Measurements from ENCODE around the gene KIR2DL4. TPM values are rescaled to one million over a fixed set of nuclear protein-coding genes. Genes with fewer than 3 reads are reported as not detected.
"Not testable (repeated sequence)": the region's sequence is repeated elsewhere in the genome, so short reads cannot be mapped to it uniquely, and the experiment has no call there.

KIR2DL4 gene
- total RNA-seq, 3 donors from 2014 or later (not counting 1 experiment from before 2014, with no cell fraction given): 7.1 to 14.5 (median 7.3) TPM

DNA sequence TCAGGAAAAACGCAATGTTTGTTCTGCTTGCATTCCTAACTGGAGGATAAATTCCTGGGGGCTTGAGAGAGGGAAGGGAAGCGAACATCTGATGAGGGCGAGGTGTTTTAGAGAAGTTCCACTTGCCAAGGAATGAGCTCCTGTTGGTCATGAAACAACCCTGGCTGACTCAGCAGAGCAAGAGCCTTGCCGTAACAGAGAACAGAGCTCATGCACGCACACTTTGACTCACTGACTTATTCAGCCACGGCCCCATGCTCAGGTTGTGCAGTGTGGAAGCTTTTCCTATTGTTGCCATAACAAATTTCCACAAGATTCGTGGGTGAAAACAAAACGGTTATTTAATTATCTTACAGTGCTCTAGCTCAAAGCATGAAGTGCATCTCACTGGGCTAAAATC is 39.8 kb downstream of the KIR2DL4 start:
- H3K27me3 ChIP-seq (ENCODE audit: control insufficient read depth, insufficient read depth, low read length); H3K9me3 Mint-ChIP-seq; H3K36me3 ChIP-seq (ENCODE audit: control insufficient read depth, insufficient read depth, low read length); DNase-seq; H3K9me3 ChIP-seq (ENCODE audit: control insufficient read depth, insufficient read depth, low read length); H3K4me3 ChIP-seq (ENCODE audit: low read length); H3K27ac Mint-ChIP-seq; intact Hi-C loops (cut with micrococcal nuclease); H3K4me3 Mint-ChIP-seq; H3K4me1 ChIP-seq (ENCODE audit: control insufficient read depth, insufficient read depth, low read length); H3K36me3 Mint-ChIP-seq; H3K27ac ChIP-seq (ENCODE audit: low read length); ATAC-seq: not testable (repeated sequence)
- Mint-ChIP-seq H3K4me1 (peaks cover 10 to 12% of the 10 kb centered on the region in 2 donors), H3K27me3 (ENCODE audit: low read depth in 2 of 2) (peaks cover 3 to 12% of the 10 kb centered on the region in 2 donors)
- WGBS (ENCODE audit: insufficient coverage): 81% methylated on average over 7 of the region's 8 CpGs

DNA sequence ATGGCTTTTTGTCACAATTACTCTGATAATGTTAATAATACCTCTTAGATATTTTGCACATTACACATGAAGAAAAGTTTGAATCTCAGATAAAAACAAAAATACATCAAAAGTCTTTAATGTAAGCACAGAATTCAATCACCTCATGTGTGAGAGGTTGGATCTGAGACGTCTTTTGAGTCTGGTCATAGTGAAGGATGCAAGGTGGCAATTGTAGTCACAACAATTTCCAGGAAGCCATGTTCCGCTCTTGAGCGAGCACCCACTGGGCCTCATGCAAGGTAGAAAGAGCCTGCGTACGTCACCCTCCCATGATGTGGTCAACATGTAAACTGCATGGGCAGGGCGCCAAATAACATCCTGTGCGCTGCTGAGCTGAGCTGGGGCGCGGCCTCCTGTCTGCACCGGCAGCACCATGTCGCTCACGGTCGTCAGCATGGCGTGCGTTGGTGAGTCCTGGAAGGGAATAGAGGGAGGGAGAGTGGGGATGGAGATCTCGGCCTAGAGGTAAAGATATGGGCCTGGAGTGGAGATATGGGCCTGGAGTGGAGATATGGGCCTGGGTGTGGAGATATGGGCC is 46.7 kb downstream of the KIR2DL4 start, which contains the start of gene KIR3DL2:
KIR3DL2 (plus strand) TSS at position 383 of the 580 bp plus-strand sequence; CDS start at position 416, 33 bp downstream.
- peak within 1 kb of the TSS; percentile 86 for H3K27ac ChIP-seq (ENCODE audit: low read length)
- Mint-ChIP-seq H3K27me3 (ENCODE audit: low read depth in 2 of 2) (peaks cover 3 to 13% of the 10 kb centered on the region in 2 donors), H3K27ac (peak within 1 kb of the TSS; percentile 80 to 98), H3K4me1 (peaks cover 32 to 48% of the 10 kb centered on the region in 2 donors), H3K36me3 (peaks cover 10% of the 10 kb centered on the region), H3K4me3 (peak within 1 kb of the TSS; percentile 79)
- H3K9me3 Mint-ChIP-seq; H3K36me3 ChIP-seq (ENCODE audit: control insufficient read depth, insufficient read depth, low read length); H3K9me3 ChIP-seq (ENCODE audit: control insufficient read depth, insufficient read depth, low read length); intact Hi-C loops (cut with micrococcal nuclease); H3K27me3 ChIP-seq (ENCODE audit: control insufficient read depth, insufficient read depth, low read length): not testable (repeated sequence)
- H3K4me1 ChIP-seq (ENCODE audit: control insufficient read depth, insufficient read depth, low read length): peaks cover 26% of the 10 kb centered on the region
- 75% methylated on average over 16 of the region's 16 CpGs for WGBS (ENCODE audit: insufficient coverage)
- H3K4me3 ChIP-seq (ENCODE audit: low read length): peak within 1 kb of the TSS; percentile 26
- DNase-seq (peak; percentile 35 to 46), ATAC-seq (peak; percentile 37 to 63 (median 59))

DNA sequence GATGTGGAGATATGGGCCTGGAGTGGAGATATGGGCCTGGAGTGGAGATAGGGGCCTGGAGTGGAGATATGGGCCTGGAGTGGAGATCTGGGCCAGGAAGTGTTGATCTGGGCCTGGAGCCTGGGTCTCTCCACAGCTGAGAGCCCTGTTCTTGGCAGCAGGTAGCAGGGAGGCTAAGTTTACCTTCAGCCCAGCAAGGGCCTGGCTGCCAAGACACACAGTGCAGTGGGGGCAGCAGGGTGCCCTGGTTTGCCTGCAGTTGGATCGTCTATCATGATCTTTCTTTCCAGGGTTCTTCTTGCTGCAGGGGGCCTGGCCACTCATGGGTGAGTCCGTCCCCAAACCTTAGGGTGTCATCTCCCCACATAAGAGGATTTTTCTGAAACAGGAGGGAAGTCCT is 47.5 kb downstream of the KIR2DL4 start:
- Histone ChIP-seq H3K4me1 (ENCODE audit: control insufficient read depth, insufficient read depth, low read length) (peaks cover 26% of the 10 kb centered on the region), H3K9me3 (ENCODE audit: control insufficient read depth, insufficient read depth, low read length) (no peaks in the 10 kb centered on the region), H3K4me3 (ENCODE audit: low read length) (peak overlapping the region; percentile 26), H3K27me3 (ENCODE audit: control insufficient read depth, insufficient read depth, low read length) (no peaks in the 10 kb centered on the region), H3K27ac (ENCODE audit: low read length) (peak overlapping the region; percentile 86), H3K36me3 (ENCODE audit: control insufficient read depth, insufficient read depth, low read length) (peaks cover 7% of the 10 kb centered on the region)
- 75% methylated on average over 1 of the region's 2 CpGs for WGBS (ENCODE audit: insufficient coverage)
- Mint-ChIP-seq H3K27ac (peak overlapping the region; percentile 80 to 98), H3K36me3 (peaks cover 10% of the 10 kb centered on the region), H3K4me3 (peak overlapping the region; percentile 79), H3K9me3 (no peaks in the 10 kb centered on the region), H3K27me3 (ENCODE audit: low read depth in 2 of 2) (peaks cover 3 to 13% of the 10 kb centered on the region in 2 donors), H3K4me1 (peaks cover 32 to 51% of the 10 kb centered on the region in 2 donors)
- TF ChIP-seq, protein P1, sequence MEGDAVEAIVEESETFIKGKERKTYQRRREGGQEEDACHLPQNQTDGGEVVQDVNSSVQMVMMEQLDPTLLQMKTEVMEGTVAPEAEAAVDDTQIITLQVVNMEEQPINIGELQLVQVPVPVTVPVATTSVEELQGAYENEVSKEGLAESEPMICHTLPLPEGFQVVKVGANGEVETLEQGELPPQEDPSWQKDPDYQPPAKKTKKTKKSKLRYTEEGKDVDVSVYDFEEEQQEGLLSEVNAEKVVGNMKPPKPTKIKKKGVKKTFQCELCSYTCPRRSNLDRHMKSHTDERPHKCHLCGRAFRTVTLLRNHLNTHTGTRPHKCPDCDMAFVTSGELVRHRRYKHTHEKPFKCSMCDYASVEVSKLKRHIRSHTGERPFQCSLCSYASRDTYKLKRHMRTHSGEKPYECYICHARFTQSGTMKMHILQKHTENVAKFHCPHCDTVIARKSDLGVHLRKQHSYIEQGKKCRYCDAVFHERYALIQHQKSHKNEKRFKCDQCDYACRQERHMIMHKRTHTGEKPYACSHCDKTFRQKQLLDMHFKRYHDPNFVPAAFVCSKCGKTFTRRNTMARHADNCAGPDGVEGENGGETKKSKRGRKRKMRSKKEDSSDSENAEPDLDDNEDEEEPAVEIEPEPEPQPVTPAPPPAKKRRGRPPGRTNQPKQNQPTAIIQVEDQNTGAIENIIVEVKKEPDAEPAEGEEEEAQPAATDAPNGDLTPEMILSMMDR (IDR thresholded peaks at IDR 0.05): no peak
- DNase-seq (no peak), ATAC-seq (peak in 2 of 3 donors; percentile 14 to 55)
- intact Hi-C loops (cut with micrococcal nuclease): no loop called here

DNA sequence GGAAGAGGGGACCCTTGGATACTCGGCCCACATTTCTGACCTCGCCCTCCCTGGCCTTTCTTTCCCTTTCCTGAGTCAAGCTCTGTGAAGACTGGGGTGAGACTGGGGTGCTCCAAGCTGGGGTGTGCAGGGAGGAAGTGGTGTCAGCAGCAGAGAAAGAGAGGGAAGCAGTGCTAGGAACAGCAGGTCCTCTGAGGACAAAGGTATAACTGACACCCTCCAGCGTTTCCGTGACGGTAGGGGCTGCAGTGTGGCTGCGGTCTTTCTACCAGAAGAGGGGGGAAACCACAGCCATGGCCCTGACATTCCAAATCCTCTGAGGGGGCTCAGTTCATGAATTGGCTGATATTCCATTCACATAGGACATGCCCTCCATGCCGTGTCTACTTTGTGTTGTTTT is 47.9 kb downstream of the KIR2DL4 start:
- intact Hi-C loops (cut with micrococcal nuclease): no loop called here
- peaks cover 3 to 13% of the 10 kb centered on the region in 2 donors for H3K27me3 Mint-ChIP-seq (ENCODE audit: low read depth in 2 of 2)
- peak overlapping the region; percentile 80 to 98 for H3K27ac Mint-ChIP-seq

DNA sequence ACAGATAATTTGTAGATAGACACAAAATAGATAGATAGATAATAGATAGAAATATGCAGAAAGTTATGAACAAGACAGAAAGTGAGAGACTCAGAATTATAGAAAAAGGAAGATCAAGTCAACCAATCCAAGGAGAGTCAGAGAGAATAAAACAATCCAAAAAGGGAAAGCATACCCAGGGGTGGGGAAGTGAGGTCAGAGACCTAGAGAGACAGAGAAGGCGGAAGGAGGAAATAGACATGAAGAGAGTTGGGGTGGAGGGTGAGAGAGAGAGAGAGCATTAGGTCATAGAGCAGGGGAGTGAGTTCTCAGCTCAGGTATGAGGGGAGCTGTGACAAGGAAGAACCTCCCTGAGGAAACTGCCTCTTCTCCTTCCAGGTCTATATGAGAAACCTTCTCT is 51.8 kb downstream of the KIR2DL4 start:
- H3K4me3 ChIP-seq (ENCODE audit: low read length); ATAC-seq; H3K27ac ChIP-seq (ENCODE audit: low read length); H3K4me3 Mint-ChIP-seq; H3K9me3 Mint-ChIP-seq; intact Hi-C loops (cut with micrococcal nuclease); H3K9me3 ChIP-seq (ENCODE audit: control insufficient read depth, insufficient read depth, low read length); H3K27me3 Mint-ChIP-seq (ENCODE audit: low read depth in 2 of 2); H3K27ac Mint-ChIP-seq; H3K36me3 ChIP-seq (ENCODE audit: control insufficient read depth, insufficient read depth, low read length); DNase-seq; H3K27me3 ChIP-seq (ENCODE audit: control insufficient read depth, insufficient read depth, low read length); H3K36me3 Mint-ChIP-seq: not testable (repeated sequence)
- peaks cover 24% of the 10 kb centered on the region for H3K4me1 ChIP-seq (ENCODE audit: control insufficient read depth, insufficient read depth, low read length)
- peaks cover 17 to 41% of the 10 kb centered on the region in 2 donors for H3K4me1 Mint-ChIP-seq
- WGBS (ENCODE audit: insufficient coverage): 48% methylated on average over 1 of the region's 1 CpG

More for the DNA sequence above, 47.9 kb downstream of the KIR2DL4 start:
- H3K36me3 Mint-ChIP-seq: peaks cover 10% of the 10 kb centered on the region
- Histone ChIP-seq H3K36me3 (ENCODE audit: control insufficient read depth, insufficient read depth, low read length) (peaks cover 7% of the 10 kb centered on the region), H3K9me3 (ENCODE audit: control insufficient read depth, insufficient read depth, low read length) (no peaks in the 10 kb centered on the region), H3K4me1 (ENCODE audit: control insufficient read depth, insufficient read depth, low read length) (peaks cover 26% of the 10 kb centered on the region), H3K27me3 (ENCODE audit: control insufficient read depth, insufficient read depth, low read length) (no peaks in the 10 kb centered on the region), H3K4me3 (ENCODE audit: low read length) (no peak overlapping the region), H3K27ac (ENCODE audit: low read length) (peak overlapping the region; percentile 86)
- TF ChIP-seq, protein P1 (IDR thresholded peaks at IDR 0.05): no peak
- H3K4me3 Mint-ChIP-seq: peak overlapping the region; percentile 79
- peaks cover 32 to 51% of the 10 kb centered on the region in 2 donors for H3K4me1 Mint-ChIP-seq
- peak; percentile 46 to 61 (median 54) for ATAC-seq
- no peak for DNase-seq
- 52% methylated on average over 7 of the region's 7 CpGs for WGBS (ENCODE audit: insufficient coverage)
- no peaks in the 10 kb centered on the region for H3K9me3 Mint-ChIP-seq

DNA sequence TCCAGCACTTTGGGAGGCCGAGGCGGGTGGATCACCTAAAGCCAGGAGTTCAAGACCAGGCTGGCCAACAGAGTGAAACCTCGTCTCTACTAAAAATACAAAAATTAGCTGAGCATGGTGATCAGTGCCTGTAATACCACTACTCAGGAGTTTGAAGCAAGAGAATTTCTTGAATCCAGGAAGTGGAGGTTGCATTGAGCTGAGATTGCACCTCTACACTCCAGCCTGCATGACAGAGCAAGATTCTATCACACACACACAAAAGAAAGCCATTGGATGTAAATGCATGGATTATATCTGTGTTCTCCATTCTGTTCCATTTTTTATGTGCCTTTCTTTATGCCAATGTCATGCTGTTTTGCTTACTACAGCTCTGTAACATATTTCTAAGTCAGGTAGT is 55.1 kb downstream of the KIR2DL4 start:
- Mint-ChIP-seq H3K4me1 (peaks cover 0 to 14% of the 10 kb centered on the region in 2 donors), H3K27me3 (ENCODE audit: low read depth in 2 of 2) (peaks cover 6 to 18% of the 10 kb centered on the region in 2 donors)
- H3K4me1 ChIP-seq (ENCODE audit: control insufficient read depth, insufficient read depth, low read length); H3K27ac ChIP-seq (ENCODE audit: low read length); H3K9me3 ChIP-seq (ENCODE audit: control insufficient read depth, insufficient read depth, low read length); H3K4me3 Mint-ChIP-seq; H3K4me3 ChIP-seq (ENCODE audit: low read length); H3K9me3 Mint-ChIP-seq; ATAC-seq; H3K27ac Mint-ChIP-seq; DNase-seq; intact Hi-C loops (cut with micrococcal nuclease); H3K27me3 ChIP-seq (ENCODE audit: control insufficient read depth, insufficient read depth, low read length); H3K36me3 Mint-ChIP-seq; H3K36me3 ChIP-seq (ENCODE audit: control insufficient read depth, insufficient read depth, low read length): not testable (repeated sequence)
- WGBS (ENCODE audit: insufficient coverage): no CpG with 5 or more reads among the region's 3 CpGs

All from natural killer cell (primary cell).